CD14-positive monocyte (primary cell): ENCODE measurements around the gene SDF2. TPM values are rescaled to one million over a fixed set of nuclear protein-coding genes. Genes with fewer than 3 reads are reported as not detected.

ENCODE experiments used
- DNase-seq, 3 donors: peaks; one replicate each; pipeline ENCODE4 v3.0.0-alpha.2; 2011 to 2022
- H2AFZ ChIP-seq: 2 replicates; pipeline ENCODE4 v1.6.0; 2012; ENCODE audit warnings: mild to moderate bottlenecking, low read depth, low read length, inconsistent platforms; ENCODE audit not compliant: insufficient read depth, poor library complexity, severe bottlenecking
- H3K27ac ChIP-seq, 2 donors: 1 replicate in 1 of 2; 2 replicates in 1 of 2; pipeline ENCODE4 v1.5.1; 2012 to 2013; ENCODE audit warnings: low read length in 2 of 2, control low read depth in 1 of 2, inconsistent platforms in 1 of 2, low read depth in 1 of 2, mild to moderate bottlenecking in 1 of 2
- H3K27me3 ChIP-seq, 2 donors: one replicate each; pipeline versions ENCODE4 v1.6.0 to v1.6.1; 2011 to 2013; ENCODE audit warnings: low read length in 2 of 2; ENCODE audit not compliant: control insufficient read depth in 2 of 2, insufficient read depth in 2 of 2
- H3K36me3 ChIP-seq, 2 donors: replicated peaks in 1 of 2; 1 replicate in 1 of 2; 2 replicates in 1 of 2; pipeline versions ENCODE4 v1.5.1 to v1.6.1; 2012 to 2013; ENCODE audit warnings: low read length in 2 of 2, control low read depth in 1 of 2, inconsistent platforms in 1 of 2, mild to moderate bottlenecking in 1 of 2; ENCODE audit not compliant: insufficient read depth in 2 of 2, control insufficient read depth in 1 of 2
- H3K4me1 ChIP-seq, 2 donors: 1 replicate in 1 of 2; 2 replicates in 1 of 2; pipeline versions ENCODE4 v1.5.1 to v1.6.1; 2012 to 2013; ENCODE audit warnings: low read length in 2 of 2, control low read depth in 1 of 2, inconsistent platforms in 1 of 2, mild to moderate bottlenecking in 1 of 2, moderate library complexity in 1 of 2; ENCODE audit not compliant: insufficient read depth in 2 of 2, control insufficient read depth in 1 of 2
- H3K4me2 ChIP-seq: replicated peaks from 2 replicates; pipeline ENCODE3; 2012; ENCODE audit warnings: low read length, moderate library complexity, mild to moderate bottlenecking; ENCODE audit not compliant: poor library complexity, severe bottlenecking; ENCODE audit errors: extremely low read depth
- H3K4me3 ChIP-seq, 3 experiments: fragments of 200-600 bp in 1 of 3; sonication (generic) in 1 of 3; replicated peaks in 1 of 3; 1 replicate in 2 of 3; 2 replicates in 1 of 3; pipeline ENCODE4 v1.5.1; 2011 to 2013; ENCODE audit warnings: low read length in 3 of 3, mild to moderate bottlenecking in 3 of 3, control low read depth in 2 of 3, low read depth in 2 of 3, inconsistent platforms in 1 of 3, moderate library complexity in 1 of 3
- H3K79me2 ChIP-seq: 2 replicates; pipeline ENCODE4 v1.6.0; 2012; ENCODE audit warnings: mild to moderate bottlenecking, control low read depth, inconsistent platforms, low read length, moderate library complexity; ENCODE audit not compliant: insufficient read depth
- H3K9ac ChIP-seq: 2 replicates; pipeline ENCODE4 v1.6.0; 2017; ENCODE audit warnings: low read length, mild to moderate bottlenecking; ENCODE audit not compliant: insufficient read depth, poor library complexity, severe bottlenecking
- H3K9me3 ChIP-seq, 2 donors: replicated peaks in 1 of 2; 1 replicate in 1 of 2; 2 replicates in 1 of 2; pipeline versions ENCODE4 v1.5.1 to v1.6.1; 2012 to 2013; ENCODE audit warnings: low read length in 2 of 2, control low read depth in 1 of 2; ENCODE audit not compliant: control insufficient read depth in 1 of 2, insufficient read depth in 1 of 2
- H4K20me1 ChIP-seq: 2 replicates; pipeline ENCODE4 v1.6.0; 2012; ENCODE audit warnings: mild to moderate bottlenecking, low read length, control low read depth, moderate library complexity; ENCODE audit not compliant: insufficient read depth
- H3K27ac Mint-ChIP-seq, 7 donors: one replicate each; pipeline ENCODE4 v1.8.0; 2020; ENCODE audit warnings: mild to moderate bottlenecking in 7 of 7, mixed read lengths in 7 of 7, moderate library complexity in 6 of 7, inconsistent platforms in 2 of 7
- H3K27me3 Mint-ChIP-seq, 3 donors: one replicate each; pipeline ENCODE4 v1.8.0; 2021 to 2022; ENCODE audit warnings: low read depth in 3 of 3, mild to moderate bottlenecking in 3 of 3, mixed read lengths in 3 of 3, moderate library complexity in 3 of 3, inconsistent platforms in 1 of 3
- H3K36me3 Mint-ChIP-seq, 2 donors: one replicate each; pipeline ENCODE4 v1.8.0; 2020; ENCODE audit warnings: mixed read lengths in 2 of 2, inconsistent platforms in 1 of 2, mild to moderate bottlenecking in 1 of 2
- H3K4me1 Mint-ChIP-seq: one replicate; pipeline ENCODE4 v1.8.0; 2020; ENCODE audit warnings: mild to moderate bottlenecking, mixed read lengths
- H3K4me3 Mint-ChIP-seq, 2 donors: one replicate each; pipeline ENCODE4 v1.8.0; 2020; ENCODE audit warnings: mild to moderate bottlenecking in 2 of 2, mixed read lengths in 2 of 2, moderate library complexity in 1 of 2
- H3K9me3 Mint-ChIP-seq, 7 donors: one replicate each; pipeline ENCODE4 v1.8.0; 2020 to 2022; ENCODE audit warnings: mixed read lengths in 7 of 7, mild to moderate bottlenecking in 6 of 7, moderate library complexity in 6 of 7, inconsistent platforms in 2 of 7
- WGBS: methylation state at CpG from one replicate; pipeline ENCODE4 v1.1.5; 2013; ENCODE audit warnings: missing lambda C conversion rate; ENCODE audit not compliant: insufficient coverage; 5-methylcytosine and 5-hydroxymethylcytosine counted together
- intact Hi-C, 2 donors: fragments of 100-400 bp; cut with micrococcal nuclease; formaldehyde crosslinking; loops; one replicate each; pipeline versions ENCODE4 v1.15.0 to v1.15.1; 2023
- polyA plus RNA-seq, 3 donors: library from polyadenylated mRNA; depleted of rRNA in 1 of 3; unstranded in 2 of 3; stranded (reverse) in 1 of 3; fragments of 300-500 nt in 2 of 3; fragments of >200 nt in 1 of 3; fragmentation: Illumina TruSeq in 2 of 3; gene quantifications; 1 replicate in 2 of 3; 2 replicates in 1 of 3; pipeline ENCODE4 v1.2.3, GENCODE V29; 2012 to 2021
- TF ChIP-seq, protein P1 (sequence below): fragments of 200-600 bp; IDR thresholded peaks from one replicate; pipeline ENCODE4 v1.8.0; 2022; ENCODE audit warnings: antibody characterized with exemption, mild to moderate bottlenecking

Gene SDF2
- polyA plus RNA-seq, 3 donors = 52.9 to 103 (median 84.5) TPM

GRCh38 chr17:28702026-28702751 lies 40.5 kb upstream of the SDF2 start:
- Histone ChIP-seq H3K36me3 (peaks cover 73 to 86% of the 10 kb centered on the region in 2 donors), H3K9ac (no peak overlapping the region), H3K4me2 (no peak overlapping the region), H3K27me3 (no peaks in the 10 kb centered on the region), H2AFZ (no peak overlapping the region), H3K27ac (no peak overlapping the region), H3K79me2 (no peaks in the 10 kb centered on the region), H3K9me3 (no peaks in the 10 kb centered on the region), H3K4me1 (no peaks in the 10 kb centered on the region), H4K20me1 (peaks cover 19% of the 10 kb centered on the region), H3K4me3 (no peak overlapping the region)
- intact Hi-C loops = no loop called here
- H3K9me3 Mint-ChIP-seq = no peaks in the 10 kb centered on the region
- DNase-seq = no peak
- H3K27ac Mint-ChIP-seq = peak overlapping the region in 2 of 7 donors; percentile 6 to 35
- peaks cover 81 to 84% of the 10 kb centered on the region in 2 donors for H3K36me3 Mint-ChIP-seq
- peaks cover 0 to 2% (median 2%) of the 10 kb centered on the region in 3 donors for H3K27me3 Mint-ChIP-seq
- TF ChIP-seq, protein P1, sequence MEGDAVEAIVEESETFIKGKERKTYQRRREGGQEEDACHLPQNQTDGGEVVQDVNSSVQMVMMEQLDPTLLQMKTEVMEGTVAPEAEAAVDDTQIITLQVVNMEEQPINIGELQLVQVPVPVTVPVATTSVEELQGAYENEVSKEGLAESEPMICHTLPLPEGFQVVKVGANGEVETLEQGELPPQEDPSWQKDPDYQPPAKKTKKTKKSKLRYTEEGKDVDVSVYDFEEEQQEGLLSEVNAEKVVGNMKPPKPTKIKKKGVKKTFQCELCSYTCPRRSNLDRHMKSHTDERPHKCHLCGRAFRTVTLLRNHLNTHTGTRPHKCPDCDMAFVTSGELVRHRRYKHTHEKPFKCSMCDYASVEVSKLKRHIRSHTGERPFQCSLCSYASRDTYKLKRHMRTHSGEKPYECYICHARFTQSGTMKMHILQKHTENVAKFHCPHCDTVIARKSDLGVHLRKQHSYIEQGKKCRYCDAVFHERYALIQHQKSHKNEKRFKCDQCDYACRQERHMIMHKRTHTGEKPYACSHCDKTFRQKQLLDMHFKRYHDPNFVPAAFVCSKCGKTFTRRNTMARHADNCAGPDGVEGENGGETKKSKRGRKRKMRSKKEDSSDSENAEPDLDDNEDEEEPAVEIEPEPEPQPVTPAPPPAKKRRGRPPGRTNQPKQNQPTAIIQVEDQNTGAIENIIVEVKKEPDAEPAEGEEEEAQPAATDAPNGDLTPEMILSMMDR = no peak
- no peak overlapping the region for H3K4me3 Mint-ChIP-seq
- WGBS = 90% methylated on average over 9 of the region's 10 CpGs
- peaks cover 1% of the 10 kb centered on the region for H3K4me1 Mint-ChIP-seq

DNA sequence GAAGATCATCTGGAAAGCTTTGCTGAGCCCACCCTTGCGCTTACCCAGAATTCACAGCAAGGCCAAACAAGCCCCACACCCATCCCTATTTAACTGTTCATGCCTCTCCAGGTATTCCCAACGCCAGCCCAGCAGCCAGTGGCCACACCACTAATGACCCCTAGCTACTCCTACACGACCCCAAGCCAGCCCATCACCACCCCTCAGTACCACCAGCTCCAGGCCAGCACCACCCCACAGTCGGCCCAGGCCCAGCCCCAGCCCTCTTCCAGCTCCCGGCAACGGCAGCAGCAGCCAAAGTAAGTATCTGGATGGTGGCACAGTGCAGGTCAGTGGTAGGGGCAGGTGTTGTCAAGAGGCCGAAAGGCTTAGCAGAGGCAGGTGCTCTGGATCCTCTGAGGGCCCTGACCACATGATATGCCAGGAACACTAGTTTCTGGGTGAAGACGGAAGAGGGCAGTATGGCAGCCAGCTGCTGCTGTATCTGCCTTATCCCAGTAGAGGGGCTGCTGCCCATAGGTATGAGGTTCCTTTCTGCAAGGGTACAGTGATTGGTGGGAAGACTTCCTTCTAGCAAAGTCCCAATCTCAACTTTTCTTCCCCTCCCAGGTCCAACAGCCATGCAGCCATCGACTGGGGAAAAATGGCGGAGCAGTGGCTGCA lies 39.3 kb upstream of the SDF2 start:
- Mint-ChIP-seq H3K4me1 (no peaks in the 10 kb centered on the region), H3K36me3 (peaks cover 89 to 96% of the 10 kb centered on the region in 2 donors), H3K27ac (peak overlapping the region in 3 of 7 donors; percentile 26 to 69 (median 37)), H3K9me3 (no peaks in the 10 kb centered on the region), H3K4me3 (no peak overlapping the region), H3K27me3 (peaks cover 0 to 2% (median 2%) of the 10 kb centered on the region in 3 donors)
- no peaks in the 10 kb centered on the region for H3K79me2 ChIP-seq
- H3K4me2 ChIP-seq = no peak overlapping the region
- no peak overlapping the region for H2AFZ ChIP-seq
- H3K9me3 ChIP-seq = no peaks in the 10 kb centered on the region
- intact Hi-C loops = no loop called here
- H3K9ac ChIP-seq = no peak overlapping the region
- 99% methylated on average over 9 of the region's 10 CpGs for WGBS
- no peak overlapping the region for H3K4me3 ChIP-seq
- peaks cover 86 to 97% of the 10 kb centered on the region in 2 donors for H3K36me3 ChIP-seq
- TF ChIP-seq, protein P1 = no peak
- no peak overlapping the region for H3K27ac ChIP-seq
- DNase-seq = no peak
- H3K27me3 ChIP-seq = no peaks in the 10 kb centered on the region
- no peaks in the 10 kb centered on the region for H3K4me1 ChIP-seq
- peaks cover 22% of the 10 kb centered on the region for H4K20me1 ChIP-seq
